ENCODE data around the gene FUBP1. TPM values are rescaled to one million over a fixed set of nuclear protein-coding genes. Genes with fewer than 3 reads are reported as not detected.

The FUBP1 gene
- total and polyA plus RNA-seq, 4 experiments from 2014 or later = 31.5 to 270 (median 152) TPM

- peaks cover 0 to 8% (median 4%) of the 10 kb centered on the region in 4 donors for H3K4me1 Mint-ChIP-seq
- ChIA-PET CTCF (ENCODE audit: partially characterized antibody) (no interaction called here), POLR2A (ENCODE audit: partially characterized antibody) (no interaction called here)
- H3K4me3 Mint-ChIP-seq = no peak overlapping the region
- no peaks in the 10 kb centered on the region for H3K27me3 Mint-ChIP-seq
- peak overlapping the region in 1 of 7 donors; percentile 5 for H3K27ac Mint-ChIP-seq
- Histone ChIP-seq H3K27me3 (ENCODE audit: insufficient read depth, low read length) (no peaks in the 10 kb centered on the region), H3K9me3 (ENCODE audit: control insufficient read depth in 1 of 2, low read length in 2 of 2) (no peaks in the 10 kb centered on the region), H3K4me1 (ENCODE audit: insufficient read depth, low read length) (no peaks in the 10 kb centered on the region), H3K36me3 (ENCODE audit: insufficient read depth, low read length) (peaks cover 14% of the 10 kb centered on the region), H3K4me3 (ENCODE audit: low read length in 2 of 2) (no peak overlapping the region), H3K27ac (ENCODE audit: low read depth, low read length) (no peak overlapping the region)
- DNase-seq = no peak
- H3K9me3 Mint-ChIP-seq = peaks cover 0 to 1% (median 0%) of the 10 kb centered on the region in 8 donors
- intact Hi-C loops (cut with micrococcal nuclease) = no loop called here
- peaks cover 20 to 25% of the 10 kb centered on the region in 2 donors for H3K36me3 Mint-ChIP-seq
Measured at GRCh38 chr1:77940921-77941570, 37.8 kb downstream of the FUBP1 start.

- Mint-ChIP-seq H3K4me1 (peaks cover 0 to 8% (median 1%) of the 10 kb centered on the region in 4 donors), H3K27me3 (no peaks in the 10 kb centered on the region), H3K27ac (peak overlapping the region in 1 of 7 donors; percentile 8), H3K4me3 (no peak overlapping the region), H3K9me3 (peaks cover 0 to 1% (median 0%) of the 10 kb centered on the region in 8 donors), H3K36me3 (peaks cover 10 to 11% of the 10 kb centered on the region in 2 donors)
- Histone ChIP-seq H3K4me3 (ENCODE audit: low read length in 2 of 2) (no peak overlapping the region), H3K27ac (ENCODE audit: low read depth, low read length) (no peak overlapping the region), H3K4me1 (ENCODE audit: insufficient read depth, low read length) (no peaks in the 10 kb centered on the region), H3K27me3 (ENCODE audit: insufficient read depth, low read length) (no peaks in the 10 kb centered on the region), H3K36me3 (ENCODE audit: insufficient read depth, low read length) (no peaks in the 10 kb centered on the region), H3K9me3 (ENCODE audit: control insufficient read depth in 1 of 2, low read length in 2 of 2) (no peaks in the 10 kb centered on the region)
- CTCF ChIA-PET (ENCODE audit: partially characterized antibody) = no interaction called here
- intact Hi-C loops (cut with micrococcal nuclease) = no loop called here
- POLR2A ChIA-PET (ENCODE audit: partially characterized antibody) = no interaction called here
- DNase-seq = no peak
Measured at GRCh38 chr1:77938651-77939050, 40.2 kb downstream of the FUBP1 start.

GRCh38 chr1:77929806-77930205 is 49.1 kb downstream of the FUBP1 start:
- DNase-seq = no peak
- H3K4me3 ChIP-seq (ENCODE audit: low read length in 2 of 2) = no peak overlapping the region
- Mint-ChIP-seq H3K9me3 (no peaks in the 10 kb centered on the region), H3K27ac (no peak overlapping the region), H3K4me1 (peaks cover 5 to 11% (median 9%) of the 10 kb centered on the region in 4 donors), H3K27me3 (peaks cover 0 to 2% of the 10 kb centered on the region in 2 donors), H3K4me3 (no peak overlapping the region), H3K36me3 (peaks cover 0 to 5% of the 10 kb centered on the region in 2 donors)
- intact Hi-C loops (cut with micrococcal nuclease) = no loop called here
- no peaks in the 10 kb centered on the region for H3K36me3 ChIP-seq (ENCODE audit: insufficient read depth, low read length)
- H3K27ac ChIP-seq (ENCODE audit: low read depth, low read length) = no peak overlapping the region
- POLR2A ChIA-PET (ENCODE audit: partially characterized antibody) = no interaction called here
- H3K4me1 ChIP-seq (ENCODE audit: insufficient read depth, low read length) = peaks cover 5% of the 10 kb centered on the region
- H3K27me3 ChIP-seq (ENCODE audit: insufficient read depth, low read length) = no peaks in the 10 kb centered on the region
- H3K9me3 ChIP-seq (ENCODE audit: control insufficient read depth in 1 of 2, low read length in 2 of 2) = no peaks in the 10 kb centered on the region
- CTCF ChIA-PET (ENCODE audit: partially characterized antibody) = no interaction called here

- Mint-ChIP-seq H3K4me1 (peaks cover 5 to 11% (median 9%) of the 10 kb centered on the region in 4 donors), H3K4me3 (peak overlapping the region in 6 of 8 donors; percentile 22 to 69 (median 34)), H3K27ac (peak overlapping the region in 2 of 7 donors; percentile 10 to 11), H3K36me3 (peaks cover 0 to 5% of the 10 kb centered on the region in 2 donors), H3K9me3 (no peaks in the 10 kb centered on the region), H3K27me3 (peaks cover 0 to 2% of the 10 kb centered on the region in 2 donors)
- intact Hi-C loops (cut with micrococcal nuclease) = no loop called here
- POLR2A ChIA-PET (ENCODE audit: partially characterized antibody) = no interaction called here
- Histone ChIP-seq H3K4me1 (ENCODE audit: insufficient read depth, low read length) (peaks cover 5% of the 10 kb centered on the region), H3K27ac (ENCODE audit: low read depth, low read length) (no peak overlapping the region), H3K4me3 (ENCODE audit: low read length in 2 of 2) (no peak overlapping the region), H3K27me3 (ENCODE audit: insufficient read depth, low read length) (no peaks in the 10 kb centered on the region), H3K9me3 (ENCODE audit: control insufficient read depth in 1 of 2, low read length in 2 of 2) (no peaks in the 10 kb centered on the region), H3K36me3 (ENCODE audit: insufficient read depth, low read length) (no peaks in the 10 kb centered on the region)
- CTCF ChIA-PET (ENCODE audit: partially characterized antibody) = no interaction called here
- no peak for DNase-seq
Measured at GRCh38 chr1:77927414-77927813, 51.5 kb downstream of the FUBP1 start.

GRCh38 chr1:77926561-77927357 is 52.1 kb downstream of the FUBP1 start:
- Histone ChIP-seq H3K4me1 (ENCODE audit: insufficient read depth, low read length) (peaks cover 5% of the 10 kb centered on the region), H3K9me3 (ENCODE audit: control insufficient read depth in 1 of 2, low read length in 2 of 2) (no peaks in the 10 kb centered on the region), H3K27me3 (ENCODE audit: insufficient read depth, low read length) (no peaks in the 10 kb centered on the region), H3K36me3 (ENCODE audit: insufficient read depth, low read length) (no peaks in the 10 kb centered on the region), H3K27ac (ENCODE audit: low read depth, low read length) (no peak overlapping the region), H3K4me3 (ENCODE audit: low read length in 2 of 2) (peak overlapping the region in 1 of 2 donors; percentile 29)
- ChIA-PET POLR2A (ENCODE audit: partially characterized antibody) (no interaction called here), CTCF (ENCODE audit: partially characterized antibody) (no interaction called here)
- DNase-seq = peak in 2 of 5 donors; percentile 6 to 11
- H3K27me3 Mint-ChIP-seq = peaks cover 0 to 2% of the 10 kb centered on the region in 2 donors
- peaks cover 5 to 11% (median 9%) of the 10 kb centered on the region in 4 donors for H3K4me1 Mint-ChIP-seq
- intact Hi-C loops (cut with micrococcal nuclease) = no loop called here
- peak overlapping the region in 6 of 7 donors; percentile 13 to 83 (median 58) for H3K27ac Mint-ChIP-seq
- peak overlapping the region; percentile 72 to 90 (median 86) for H3K4me3 Mint-ChIP-seq
- H3K9me3 Mint-ChIP-seq = no peaks in the 10 kb centered on the region
- peaks cover 0 to 5% of the 10 kb centered on the region in 2 donors for H3K36me3 Mint-ChIP-seq

- no peak for DNase-seq
- Histone ChIP-seq H3K27me3 (ENCODE audit: insufficient read depth, low read length) (no peaks in the 10 kb centered on the region), H3K4me1 (ENCODE audit: insufficient read depth, low read length) (peaks cover 5% of the 10 kb centered on the region), H3K36me3 (ENCODE audit: insufficient read depth, low read length) (no peaks in the 10 kb centered on the region), H3K27ac (ENCODE audit: low read depth, low read length) (no peak overlapping the region), H3K4me3 (ENCODE audit: low read length in 2 of 2) (no peak overlapping the region), H3K9me3 (ENCODE audit: control insufficient read depth in 1 of 2, low read length in 2 of 2) (no peaks in the 10 kb centered on the region)
- no peak overlapping the region for H3K27ac Mint-ChIP-seq
- intact Hi-C loops (cut with micrococcal nuclease) = no loop called here
- peaks cover 5 to 11% (median 9%) of the 10 kb centered on the region in 4 donors for H3K4me1 Mint-ChIP-seq
- POLR2A ChIA-PET (ENCODE audit: partially characterized antibody) = no interaction called here
- peaks cover 0 to 2% of the 10 kb centered on the region in 2 donors for H3K27me3 Mint-ChIP-seq
- no peaks in the 10 kb centered on the region for H3K9me3 Mint-ChIP-seq
- CTCF ChIA-PET (ENCODE audit: partially characterized antibody) = no interaction called here
- peak overlapping the region in 5 of 8 donors; percentile 72 to 89 (median 85) for H3K4me3 Mint-ChIP-seq
- H3K36me3 Mint-ChIP-seq = peaks cover 0 to 5% of the 10 kb centered on the region in 2 donors
Measured at GRCh38 chr1:77925956-77926355, 52.9 kb downstream of the FUBP1 start.

- intact Hi-C loops (cut with micrococcal nuclease) = no loop called here
- H3K4me3 ChIP-seq (ENCODE audit: low read length in 2 of 2) = no peak overlapping the region
- DNase-seq = no peak
- H3K27ac Mint-ChIP-seq = no peak overlapping the region
- peaks cover 5 to 11% (median 9%) of the 10 kb centered on the region in 4 donors for H3K4me1 Mint-ChIP-seq
- H3K9me3 Mint-ChIP-seq = no peaks in the 10 kb centered on the region
- peaks cover 0 to 2% of the 10 kb centered on the region in 2 donors for H3K27me3 Mint-ChIP-seq
- no peak overlapping the region for H3K27ac ChIP-seq (ENCODE audit: low read depth, low read length)
- POLR2A ChIA-PET (ENCODE audit: partially characterized antibody) = no interaction called here
- no peaks in the 10 kb centered on the region for H3K9me3 ChIP-seq (ENCODE audit: control insufficient read depth in 1 of 2, low read length in 2 of 2)
- H3K36me3 ChIP-seq (ENCODE audit: insufficient read depth, low read length) = no peaks in the 10 kb centered on the region
- peaks cover 5% of the 10 kb centered on the region for H3K4me1 ChIP-seq (ENCODE audit: insufficient read depth, low read length)
- peaks cover 0 to 3% of the 10 kb centered on the region in 2 donors for H3K36me3 Mint-ChIP-seq
- H3K27me3 ChIP-seq (ENCODE audit: insufficient read depth, low read length) = no peaks in the 10 kb centered on the region
- peak overlapping the region in 1 of 8 donors; percentile 10 for H3K4me3 Mint-ChIP-seq
- CTCF ChIA-PET (ENCODE audit: partially characterized antibody) = no interaction called here
Measured at GRCh38 chr1:77925518-77925917, 53.4 kb downstream of the FUBP1 start.

All from CD4-positive, alpha-beta memory T cell (primary cell).